Gastroesophageal sphincter (tissue), 4 donors: ENCODE results near the gene GALNTL6. TPM values are rescaled to one million over a fixed set of nuclear protein-coding genes. Genes with fewer than 3 reads are reported as not detected.

Experiments used
- ATAC-seq: fragments of 150-250 bp; one replicate; pipeline ENCODE4 v1.9.1; 2016; ENCODE audit warnings: mild to moderate bottlenecking, moderate library complexity
- H3K27ac ChIP-seq, 4 donors: fragments of 200-600 bp; sonication (generic) in 3 of 4; 1 replicate in 3 of 4; 2 replicates in 1 of 4; pipeline ENCODE4 v1.5.1; 2016 to 2019
- H3K27me3 ChIP-seq: fragments of 200-600 bp; sonication (generic); one replicate; pipeline ENCODE4 v1.5.1; 2019
- H3K36me3 ChIP-seq, 2 donors: fragments of 200-600 bp; sonication (generic); one replicate each; pipeline ENCODE4 v1.5.1; 2019; ENCODE audit warnings: control low read depth in 1 of 2
- H3K4me1 ChIP-seq, 3 donors: fragments of 200-600 bp; sonication (generic); 1 replicate in 2 of 3; 2 replicates in 1 of 3; pipeline ENCODE4 v1.5.1; 2016 to 2019; ENCODE audit warnings: control low read depth in 2 of 3
- H3K4me3 ChIP-seq, 2 donors: fragments of 200-600 bp; sonication (generic); one replicate each; pipeline ENCODE4 v1.5.1; 2019; ENCODE audit warnings: mild to moderate bottlenecking in 1 of 2, moderate library complexity in 1 of 2
- H3K9me3 ChIP-seq, 3 donors: fragments of 200-600 bp; sonication (generic); one replicate each; pipeline ENCODE4 v1.5.1; 2017 to 2019; ENCODE audit warnings: control low read depth in 2 of 3
- EP300 ChIP-seq: sonication (generic); formaldehyde crosslinking; IDR thresholded peaks from one replicate; pipeline ENCODE4 v1.6.1; 2017; ENCODE audit warnings: antibody characterized with exemption, mild to moderate bottlenecking
- POLR2A ChIP-seq, 2 donors: fragments of 450-650 bp; IDR thresholded peaks; one replicate each; pipeline ENCODE4 v1.6.1; 2017; ENCODE audit warnings: antibody characterized with exemption in 2 of 2, mild to moderate bottlenecking in 2 of 2, moderate library complexity in 1 of 2
- POLR2AphosphoS5 ChIP-seq: sonication (generic); formaldehyde crosslinking; IDR thresholded peaks from one replicate; pipeline ENCODE4 v1.6.1; 2017; ENCODE audit warnings: antibody characterized with exemption
- WGBS, 2 donors: methylation state at CpG; one replicate each; pipeline ENCODE4 v1.1.5; 2018; ENCODE audit warnings: low coverage in 1 of 2; 5-methylcytosine and 5-hydroxymethylcytosine counted together
- total RNA-seq, 4 donors: library from RNA; depleted of rRNA; stranded (reverse); fragments of >200 nt; gene quantifications; one replicate each; pipeline ENCODE4 v1.1.0, GENCODE V29; 2016
- TF ChIP-seq, protein P1 (sequence below), 4 experiments: fragments of 200-600 bp in 2 of 4; fragments of 450-650 bp in 2 of 4; sonication (generic) in 1 of 4; IDR thresholded peaks; one replicate each; pipeline ENCODE4 v1.5.1; 2017 to 2019; ENCODE audit warnings: antibody characterized with exemption in 4 of 4, mild to moderate bottlenecking in 2 of 4, moderate library complexity in 2 of 4

GALNTL6 gene
- total RNA-seq, 4 donors from 2014 or later, result not detected

DNA sequence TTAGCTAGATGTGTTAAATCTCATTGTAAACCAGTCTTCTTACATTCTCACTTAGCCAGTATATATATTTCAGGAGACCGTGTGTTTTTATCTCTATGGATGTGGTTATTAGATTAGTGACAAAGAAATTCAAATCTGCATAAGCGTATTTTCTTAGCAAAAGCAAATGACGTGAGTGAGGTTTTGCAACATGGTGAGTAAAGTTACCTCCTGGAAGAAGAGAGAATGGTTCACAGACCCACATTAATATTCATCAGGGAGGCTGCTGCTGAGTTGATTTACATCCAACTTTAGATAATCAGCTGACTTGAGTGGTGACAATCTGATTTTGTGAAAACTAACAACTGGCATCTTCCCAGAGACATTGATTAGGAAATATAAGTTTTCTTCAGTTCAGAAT lies 765.5 kb downstream of the GALNTL6 start:
- no peak overlapping the region for H3K27ac ChIP-seq
- TF ChIP-seq EP300 (no peak), POLR2A (IDR thresholded peaks at IDR 0.05) (no peak), POLR2AphosphoS5 (no peak)
- TF ChIP-seq, protein P1, sequence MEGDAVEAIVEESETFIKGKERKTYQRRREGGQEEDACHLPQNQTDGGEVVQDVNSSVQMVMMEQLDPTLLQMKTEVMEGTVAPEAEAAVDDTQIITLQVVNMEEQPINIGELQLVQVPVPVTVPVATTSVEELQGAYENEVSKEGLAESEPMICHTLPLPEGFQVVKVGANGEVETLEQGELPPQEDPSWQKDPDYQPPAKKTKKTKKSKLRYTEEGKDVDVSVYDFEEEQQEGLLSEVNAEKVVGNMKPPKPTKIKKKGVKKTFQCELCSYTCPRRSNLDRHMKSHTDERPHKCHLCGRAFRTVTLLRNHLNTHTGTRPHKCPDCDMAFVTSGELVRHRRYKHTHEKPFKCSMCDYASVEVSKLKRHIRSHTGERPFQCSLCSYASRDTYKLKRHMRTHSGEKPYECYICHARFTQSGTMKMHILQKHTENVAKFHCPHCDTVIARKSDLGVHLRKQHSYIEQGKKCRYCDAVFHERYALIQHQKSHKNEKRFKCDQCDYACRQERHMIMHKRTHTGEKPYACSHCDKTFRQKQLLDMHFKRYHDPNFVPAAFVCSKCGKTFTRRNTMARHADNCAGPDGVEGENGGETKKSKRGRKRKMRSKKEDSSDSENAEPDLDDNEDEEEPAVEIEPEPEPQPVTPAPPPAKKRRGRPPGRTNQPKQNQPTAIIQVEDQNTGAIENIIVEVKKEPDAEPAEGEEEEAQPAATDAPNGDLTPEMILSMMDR (IDR thresholded peaks at IDR 0.05), result no peak
- no peaks in the 10 kb centered on the region for H3K9me3 ChIP-seq
- ATAC-seq, result no peak
- H3K4me3 ChIP-seq, result no peak overlapping the region
- H3K4me1 ChIP-seq, result no peaks in the 10 kb centered on the region
- 53 to 66% methylated on average over 3 of the region's 3 CpGs for WGBS, 2 donors
- no peaks in the 10 kb centered on the region for H3K36me3 ChIP-seq
- H3K27me3 ChIP-seq, result no peaks in the 10 kb centered on the region

DNA sequence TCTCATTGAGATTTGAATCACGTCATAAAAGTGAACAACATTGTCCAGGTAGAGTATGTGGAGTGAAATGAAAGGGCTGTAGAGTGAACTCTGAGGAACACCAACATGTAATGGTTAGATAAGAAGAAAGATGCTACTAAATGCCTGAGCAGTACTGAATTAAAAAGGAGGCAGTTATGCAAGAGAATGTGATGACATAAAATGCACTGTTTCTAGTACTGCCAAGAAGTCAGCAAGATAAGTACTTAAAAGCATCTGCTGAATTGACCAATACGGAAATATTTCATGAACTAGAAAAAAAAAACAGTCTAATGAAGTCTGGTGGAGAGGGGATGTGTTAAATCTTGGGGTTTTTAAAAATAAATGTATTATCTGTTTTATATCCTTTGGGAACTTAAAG lies 771.6 kb downstream of the GALNTL6 start:
- Histone ChIP-seq H3K4me1 (no peaks in the 10 kb centered on the region), H3K4me3 (no peak overlapping the region), H3K9me3 (no peaks in the 10 kb centered on the region), H3K27ac (no peak overlapping the region), H3K36me3 (no peaks in the 10 kb centered on the region), H3K27me3 (no peaks in the 10 kb centered on the region)
- no peak for ATAC-seq
- 44 to 78% methylated on average over 2 of the region's 2 CpGs for WGBS, 2 donors
- TF ChIP-seq POLR2AphosphoS5, result no peak
- no peak for TF ChIP-seq POLR2A (IDR thresholded peaks at IDR 0.05)
- TF ChIP-seq EP300, result no peak
- TF ChIP-seq, protein P1 (IDR thresholded peaks at IDR 0.05), result no peak

DNA sequence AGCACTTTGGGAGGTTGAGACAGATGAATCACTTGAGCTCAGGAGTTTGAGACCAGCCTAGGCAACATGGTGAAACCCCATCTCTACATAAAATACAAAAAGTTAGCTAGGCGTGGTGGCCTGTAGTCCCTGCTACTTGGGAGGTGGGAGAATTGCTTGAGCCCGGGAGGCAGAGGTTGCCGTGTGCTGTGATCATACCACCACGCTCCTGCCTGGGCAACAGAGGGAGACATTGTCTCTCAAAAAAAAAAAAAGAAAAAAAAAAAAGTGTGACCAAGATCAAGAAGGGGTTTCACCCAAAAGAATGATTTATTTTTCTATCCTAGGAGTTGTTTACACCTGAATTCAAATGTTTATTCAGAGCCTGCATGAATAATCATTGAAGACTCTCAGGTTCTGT lies 783.0 kb downstream of the GALNTL6 start:
- Histone ChIP-seq H3K27me3 (no peaks in the 10 kb centered on the region), H3K27ac (no peak overlapping the region), H3K36me3 (no peaks in the 10 kb centered on the region), H3K4me3 (no peak overlapping the region), H3K4me1 (no peaks in the 10 kb centered on the region), H3K9me3 (no peaks in the 10 kb centered on the region)
- 49 to 56% methylated on average over 4 of the region's 4 CpGs for WGBS, 2 donors
- TF ChIP-seq POLR2A (IDR thresholded peaks at IDR 0.05), result no peak
- TF ChIP-seq, protein P1 (IDR thresholded peaks at IDR 0.05), result no peak
- no peak for TF ChIP-seq EP300
- TF ChIP-seq POLR2AphosphoS5, result no peak
- ATAC-seq, result no peak

DNA sequence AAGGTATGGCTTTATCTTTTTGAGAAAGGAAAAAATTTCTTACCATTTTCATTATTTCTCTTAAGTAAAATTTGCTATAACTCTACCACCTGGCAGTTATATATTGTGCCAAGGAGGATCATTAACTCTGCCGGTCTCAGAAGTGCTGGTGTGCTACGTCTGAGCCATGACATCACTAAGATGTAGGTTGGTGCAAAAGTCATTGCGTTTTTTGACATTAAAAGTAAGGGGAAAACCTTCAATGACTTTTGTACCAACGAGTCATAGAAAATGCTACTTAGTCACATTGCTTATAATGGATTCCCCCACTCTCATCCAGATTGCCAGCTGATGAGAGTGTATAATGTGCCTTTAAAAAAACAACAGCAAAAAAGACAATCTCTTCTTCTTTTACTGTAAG lies 786.4 kb downstream of the GALNTL6 start:
- H3K27ac ChIP-seq, result no peak overlapping the region
- no peaks in the 10 kb centered on the region for H3K4me1 ChIP-seq
- H3K9me3 ChIP-seq, result no peaks in the 10 kb centered on the region
- WGBS, 2 donors, result 88 to 91% methylated on average over 3 to 4 of the region's 4 CpGs
- ATAC-seq, result no peak
- no peaks in the 10 kb centered on the region for H3K36me3 ChIP-seq
- no peak overlapping the region for H3K4me3 ChIP-seq
- no peaks in the 10 kb centered on the region for H3K27me3 ChIP-seq
- TF ChIP-seq EP300, result no peak
- TF ChIP-seq POLR2A (IDR thresholded peaks at IDR 0.05), result no peak
- TF ChIP-seq POLR2AphosphoS5, result no peak
- TF ChIP-seq, protein P1 (IDR thresholded peaks at IDR 0.05), result no peak

DNA sequence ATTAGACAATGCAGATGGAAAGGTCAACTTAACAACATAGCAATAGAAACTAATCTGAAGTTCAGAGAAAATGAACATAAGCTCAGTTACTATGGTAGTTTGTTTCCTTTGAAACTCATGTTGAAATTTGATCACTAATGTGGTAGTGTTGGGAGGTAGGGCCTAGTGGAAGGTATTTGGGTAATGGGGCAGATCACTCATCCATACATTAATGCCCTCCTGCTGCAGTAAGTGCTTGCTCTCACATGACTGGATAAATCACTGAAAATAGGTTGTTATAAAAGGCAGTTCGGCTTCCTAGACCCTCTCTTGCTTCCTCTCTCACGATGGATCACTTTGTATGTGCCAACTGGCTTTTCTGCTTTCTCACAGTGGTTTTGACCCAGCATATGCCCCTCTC lies 788.0 kb downstream of the GALNTL6 start:
- ATAC-seq, result no peak
- Histone ChIP-seq H3K4me1 (no peaks in the 10 kb centered on the region), H3K36me3 (no peaks in the 10 kb centered on the region), H3K27ac (no peak overlapping the region), H3K27me3 (no peaks in the 10 kb centered on the region), H3K4me3 (no peak overlapping the region), H3K9me3 (no peaks in the 10 kb centered on the region)
- WGBS, 2 donors, result 85 to 100% methylated on average over 1 to 2 of the region's 2 CpGs
- TF ChIP-seq, protein P1 (IDR thresholded peaks at IDR 0.05), result no peak
- no peak for TF ChIP-seq POLR2A (IDR thresholded peaks at IDR 0.05)
- TF ChIP-seq EP300, result no peak
- no peak for TF ChIP-seq POLR2AphosphoS5
